ENCODE data around the gene EPB42. TPM values are rescaled to one million over a fixed set of nuclear protein-coding genes. Genes with fewer than 3 reads are reported as not detected.

EPB42 gene
- polyA plus RNA-seq, 3 donors, result 0.08 to 0.13 TPM; not detected in 1

GRCh38 chr15:43260011-43260615 is 39.3 kb upstream of the EPB42 start:
- Histone ChIP-seq H3K4me1 (ENCODE audit: control insufficient read depth in 1 of 2, insufficient read depth in 2 of 2, low read length in 2 of 2) (no peaks in the 10 kb centered on the region), H3K9me3 (replicated peaks in 1 of 2; ENCODE audit: control insufficient read depth in 1 of 2, insufficient read depth in 1 of 2, low read length in 2 of 2) (no peaks in the 10 kb centered on the region), H2AFZ (ENCODE audit: insufficient read depth, low read depth, low read length, poor library complexity, severe bottlenecking) (no peak overlapping the region), H3K27ac (ENCODE audit: low read depth in 1 of 2, low read length in 2 of 2) (no peak overlapping the region), H4K20me1 (ENCODE audit: insufficient read depth, low read length) (no peaks in the 10 kb centered on the region), H3K79me2 (ENCODE audit: insufficient read depth, low read length) (no peaks in the 10 kb centered on the region), H3K9ac (ENCODE audit: insufficient read depth, low read length, poor library complexity, severe bottlenecking) (no peak overlapping the region), H3K36me3 (replicated peaks in 1 of 2; ENCODE audit: control insufficient read depth in 1 of 2, insufficient read depth in 2 of 2, low read length in 2 of 2) (no peaks in the 10 kb centered on the region), H3K27me3 (ENCODE audit: control insufficient read depth in 2 of 2, insufficient read depth in 2 of 2, low read length in 2 of 2) (peaks cover 0 to 2% of the 10 kb centered on the region in 2 donors), H3K4me2 (replicated peaks; ENCODE audit: extremely low read depth, low read length, poor library complexity, severe bottlenecking) (no peak overlapping the region), H3K4me3 (replicated peaks in 1 of 3; ENCODE audit: low read depth in 2 of 3, low read length in 3 of 3) (no peak overlapping the region)
- Mint-ChIP-seq H3K4me1 (no peaks in the 10 kb centered on the region), H3K9me3 (no peaks in the 10 kb centered on the region), H3K4me3 (no peak overlapping the region), H3K36me3 (no peaks in the 10 kb centered on the region), H3K27me3 (ENCODE audit: low read depth in 3 of 3) (peaks cover 4 to 14% (median 7%) of the 10 kb centered on the region in 3 donors), H3K27ac (no peak overlapping the region)
- intact Hi-C loops (cut with micrococcal nuclease), result no loop called here
- TF ChIP-seq, protein P1, sequence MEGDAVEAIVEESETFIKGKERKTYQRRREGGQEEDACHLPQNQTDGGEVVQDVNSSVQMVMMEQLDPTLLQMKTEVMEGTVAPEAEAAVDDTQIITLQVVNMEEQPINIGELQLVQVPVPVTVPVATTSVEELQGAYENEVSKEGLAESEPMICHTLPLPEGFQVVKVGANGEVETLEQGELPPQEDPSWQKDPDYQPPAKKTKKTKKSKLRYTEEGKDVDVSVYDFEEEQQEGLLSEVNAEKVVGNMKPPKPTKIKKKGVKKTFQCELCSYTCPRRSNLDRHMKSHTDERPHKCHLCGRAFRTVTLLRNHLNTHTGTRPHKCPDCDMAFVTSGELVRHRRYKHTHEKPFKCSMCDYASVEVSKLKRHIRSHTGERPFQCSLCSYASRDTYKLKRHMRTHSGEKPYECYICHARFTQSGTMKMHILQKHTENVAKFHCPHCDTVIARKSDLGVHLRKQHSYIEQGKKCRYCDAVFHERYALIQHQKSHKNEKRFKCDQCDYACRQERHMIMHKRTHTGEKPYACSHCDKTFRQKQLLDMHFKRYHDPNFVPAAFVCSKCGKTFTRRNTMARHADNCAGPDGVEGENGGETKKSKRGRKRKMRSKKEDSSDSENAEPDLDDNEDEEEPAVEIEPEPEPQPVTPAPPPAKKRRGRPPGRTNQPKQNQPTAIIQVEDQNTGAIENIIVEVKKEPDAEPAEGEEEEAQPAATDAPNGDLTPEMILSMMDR (IDR thresholded peaks at IDR 0.05), result no peak
- DNase-seq, result no peak
- WGBS (ENCODE audit: insufficient coverage), result 100% methylated on average over 13 of the region's 19 CpGs

DNA sequence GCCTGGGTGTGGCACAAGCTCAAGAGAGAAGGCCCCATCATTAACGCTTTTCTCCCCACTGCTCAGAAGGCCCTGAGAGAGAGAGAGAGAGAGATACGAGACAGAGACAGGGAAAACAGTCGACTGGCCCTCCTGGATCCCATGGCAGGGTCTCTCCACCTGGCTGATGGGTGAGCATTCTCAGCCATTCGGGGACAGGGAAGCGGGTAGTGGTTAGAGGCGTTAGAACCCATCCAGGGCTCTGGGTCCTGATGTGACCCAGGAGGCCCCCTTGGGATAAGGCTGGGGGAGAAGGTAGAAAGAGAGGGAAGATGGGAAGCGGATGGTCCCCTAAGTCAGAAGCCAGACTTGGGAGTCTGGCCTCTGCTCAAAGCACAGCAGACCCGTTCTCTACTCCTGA is 38.0 kb upstream of the EPB42 start:
- H3K4me2 ChIP-seq (replicated peaks; ENCODE audit: extremely low read depth, low read length, poor library complexity, severe bottlenecking), result no peak overlapping the region
- peaks cover 0 to 2% of the 10 kb centered on the region in 2 donors for H3K27me3 ChIP-seq (ENCODE audit: control insufficient read depth in 2 of 2, insufficient read depth in 2 of 2, low read length in 2 of 2)
- H4K20me1 ChIP-seq (ENCODE audit: insufficient read depth, low read length), result no peaks in the 10 kb centered on the region
- H3K27ac ChIP-seq (ENCODE audit: low read depth in 1 of 2, low read length in 2 of 2), result no peak overlapping the region
- no peak overlapping the region for H3K9ac ChIP-seq (ENCODE audit: insufficient read depth, low read length, poor library complexity, severe bottlenecking)
- no peak overlapping the region for H3K4me3 ChIP-seq (replicated peaks in 1 of 3; ENCODE audit: low read depth in 2 of 3, low read length in 3 of 3)
- no peaks in the 10 kb centered on the region for H3K79me2 ChIP-seq (ENCODE audit: insufficient read depth, low read length)
- Mint-ChIP-seq H3K27me3 (ENCODE audit: low read depth in 3 of 3) (peaks cover 3 to 23% (median 7%) of the 10 kb centered on the region in 3 donors), H3K36me3 (no peaks in the 10 kb centered on the region), H3K4me3 (no peak overlapping the region), H3K9me3 (no peaks in the 10 kb centered on the region), H3K4me1 (no peaks in the 10 kb centered on the region), H3K27ac (peak overlapping the region in 1 of 7 donors; percentile 22)
- H3K36me3 ChIP-seq (replicated peaks in 1 of 2; ENCODE audit: control insufficient read depth in 1 of 2, insufficient read depth in 2 of 2, low read length in 2 of 2), result no peaks in the 10 kb centered on the region
- WGBS (ENCODE audit: insufficient coverage), result 96% methylated on average over 4 of the region's 8 CpGs
- H3K9me3 ChIP-seq (replicated peaks in 1 of 2; ENCODE audit: control insufficient read depth in 1 of 2, insufficient read depth in 1 of 2, low read length in 2 of 2), result no peaks in the 10 kb centered on the region
- no peaks in the 10 kb centered on the region for H3K4me1 ChIP-seq (ENCODE audit: control insufficient read depth in 1 of 2, insufficient read depth in 2 of 2, low read length in 2 of 2)
- DNase-seq, result no peak
- TF ChIP-seq, protein P1 (IDR thresholded peaks at IDR 0.05), result no peak
- H2AFZ ChIP-seq (ENCODE audit: insufficient read depth, low read depth, low read length, poor library complexity, severe bottlenecking), result no peak overlapping the region
- intact Hi-C loops (cut with micrococcal nuclease), result no loop called here
